Hepatocyte (in vitro differentiated cells): ENCODE results near the gene C22orf39. TPM values are rescaled to one million over a fixed set of nuclear protein-coding genes. Genes with fewer than 3 reads are reported as not detected.
A peak's percentile ranks its signal among the peaks of the same experiment; 100 is the strongest.

Source experiments
- DNase-seq: peaks from one replicate; pipeline ENCODE4 v3.0.0-alpha.2; 2016; ENCODE audit warnings: low spot score
- H2AFZ ChIP-seq: fragments of 200-600 bp; sonication (generic); 2 replicates; pipeline ENCODE4 v1.6.0; 2016; ENCODE audit warnings: antibody characterized with exemption, mild to moderate bottlenecking
- H3K27ac ChIP-seq: fragments of 200-600 bp; sonication (generic); 2 replicates; pipeline ENCODE4 v1.5.1; 2016; ENCODE audit warnings: mild to moderate bottlenecking
- H3K27me3 ChIP-seq: fragments of 200-600 bp; sonication (generic); 2 replicates; pipeline ENCODE4 v1.6.1; 2016
- H3K36me3 ChIP-seq: fragments of 200-600 bp; sonication (generic); replicated peaks from 2 replicates; pipeline ENCODE4 v1.5.1; 2016; ENCODE audit warnings: low read depth; ENCODE audit not compliant: insufficient read depth
- H3K4me1 ChIP-seq: fragments of 200-600 bp; sonication (generic); 2 replicates; pipeline ENCODE4 v1.5.1; 2016; ENCODE audit warnings: mild to moderate bottlenecking, moderate library complexity; ENCODE audit not compliant: insufficient read depth
- H3K4me2 ChIP-seq: fragments of 200-600 bp; sonication (generic); 2 replicates; pipeline ENCODE4 v1.6.0; 2016
- H3K4me3 ChIP-seq: fragments of 200-600 bp; sonication (generic); 2 replicates; pipeline ENCODE4 v1.5.1; 2016; ENCODE audit warnings: mild to moderate bottlenecking
- H3K79me2 ChIP-seq: fragments of 200-600 bp; sonication (generic); 2 replicates; pipeline ENCODE4 v1.6.0; 2017; ENCODE audit warnings: mild to moderate bottlenecking
- H3K9me2 ChIP-seq: fragments of 200-600 bp; sonication (generic); replicated peaks from 2 replicates; pipeline ENCODE4 v1.6.0; 2017; ENCODE audit warnings: mild to moderate bottlenecking; ENCODE audit not compliant: insufficient read depth
- H3K9me3 ChIP-seq: fragments of 200-600 bp; sonication (generic); 2 replicates; pipeline ENCODE4 v1.5.1; 2016; ENCODE audit warnings: low read depth, mild to moderate bottlenecking
- H4K20me1 ChIP-seq: fragments of 200-600 bp; sonication (generic); 2 replicates; pipeline ENCODE4 v1.6.0; 2016; ENCODE audit warnings: mild to moderate bottlenecking; ENCODE audit not compliant: insufficient read depth, poor library complexity, severe bottlenecking
- CTCF ChIP-seq: fragments of 200-600 bp; sonication (generic); IDR thresholded peaks from 2 replicates; pipeline ENCODE4 v1.5.1; 2016; ENCODE audit warnings: antibody characterized with exemption, mild to moderate bottlenecking; ENCODE audit not compliant: poor library complexity
- EZH2 ChIP-seq: fragments of 200-600 bp; sonication (generic); IDR thresholded peaks from 2 replicates; pipeline ENCODE4 v1.6.1; 2016; ENCODE audit warnings: antibody characterized with exemption, mild to moderate bottlenecking, borderline replicate concordance
- EZH2phosphoT487 ChIP-seq: fragments of 200-600 bp; sonication (generic); IDR thresholded peaks from one replicate; pipeline ENCODE4 v1.6.1; 2018; ENCODE audit warnings: antibody characterized with exemption, mild to moderate bottlenecking, low read depth, moderate library complexity; ENCODE audit not compliant: unreplicated experiment, severe bottlenecking
- WGBS: methylation state at CpG from one replicate; pipeline ENCODE4 v1.1.6; 2016; ENCODE audit warnings: low lambda C conversion rate; ENCODE audit errors: missing lambda C conversion rate; 5-methylcytosine and 5-hydroxymethylcytosine counted together
- polyA plus RNA-seq: library from polyadenylated mRNA; unstranded; fragments of >200 nt; fragmentation: Nextera tagmentation; extraction: Ambion mirVana; gene quantifications from 2 replicates; pipeline ENCODE4 v1.2.1, GENCODE V29; 2016
- total RNA-seq: library from RNA; depleted of rRNA; stranded (reverse); fragments of >200 nt; gene quantifications from 2 replicates; pipeline ENCODE4 v1.2.3, GENCODE V29; 2014

C22orf39 gene
- total and polyA plus RNA-seq, 2 experiments from 2014 or later, result 29.5 to 32.4 TPM

- Histone ChIP-seq H4K20me1 (no peaks in the 10 kb centered on the region), H3K79me2 (no peaks in the 10 kb centered on the region), H3K4me1 (no peaks in the 10 kb centered on the region), H3K27ac (no peak overlapping the region), H3K4me2 (no peak overlapping the region), H3K27me3 (no peaks in the 10 kb centered on the region), H3K9me2 (no peaks in the 10 kb centered on the region), H2AFZ (no peak overlapping the region), H3K9me3 (no peaks in the 10 kb centered on the region), H3K4me3 (no peak overlapping the region), H3K36me3 (no peaks in the 10 kb centered on the region)
- TF ChIP-seq CTCF (no peak), EZH2 (no peak), EZH2phosphoT487 (no peak)
- WGBS, result 91% methylated on average over 6 of the region's 6 CpGs
- DNase-seq, result no peak
Measured at GRCh38 chr22:19492504-19493174, 45.1 kb upstream of the C22orf39 start.

GRCh38 chr22:19490628-19491230 is 43.2 kb upstream of the C22orf39 start:
- WGBS, result 100% methylated on average over 5 of the region's 5 CpGs
- no peak for DNase-seq
- Histone ChIP-seq H3K9me3 (no peaks in the 10 kb centered on the region), H3K9me2 (no peaks in the 10 kb centered on the region), H3K79me2 (no peaks in the 10 kb centered on the region), H3K27me3 (no peaks in the 10 kb centered on the region), H3K36me3 (no peaks in the 10 kb centered on the region), H2AFZ (no peak overlapping the region), H4K20me1 (no peaks in the 10 kb centered on the region), H3K4me1 (no peaks in the 10 kb centered on the region), H3K4me2 (no peak overlapping the region), H3K27ac (no peak overlapping the region), H3K4me3 (no peak overlapping the region)
- TF ChIP-seq EZH2 (no peak), CTCF (no peak), EZH2phosphoT487 (no peak)

GRCh38 chr22:19488884-19489843 is 41.7 kb upstream of the C22orf39 start:
- Histone ChIP-seq H3K36me3 (no peaks in the 10 kb centered on the region), H3K79me2 (no peaks in the 10 kb centered on the region), H2AFZ (no peak overlapping the region), H3K9me3 (no peaks in the 10 kb centered on the region), H3K27me3 (no peaks in the 10 kb centered on the region), H3K4me2 (no peak overlapping the region), H3K4me1 (no peaks in the 10 kb centered on the region), H3K4me3 (no peak overlapping the region), H4K20me1 (no peaks in the 10 kb centered on the region), H3K9me2 (no peaks in the 10 kb centered on the region), H3K27ac (no peak overlapping the region)
- 96% methylated on average over 7 of the region's 7 CpGs for WGBS
- TF ChIP-seq EZH2 (no peak), EZH2phosphoT487 (no peak), CTCF (peak; percentile 22)
- DNase-seq, result no peak
